Right ventricle myocardium inferior (tissue), 1 donor: ENCODE measurements around the gene NUP88. TPM values are rescaled to one million over a fixed set of nuclear protein-coding genes. Genes with fewer than 3 reads are reported as not detected.

ENCODE experiments used
- ATAC-seq: fragments of 200-7000 bp; cut with Tn5 transposase; one replicate; pipeline ENCODE4 v1.9.1; 2020; ENCODE audit warnings: mild to moderate bottlenecking, moderate library complexity
- DNase-seq: peaks from one replicate; pipeline ENCODE4 v3.0.0; 2021; ENCODE audit errors: missing footprints
- intact Hi-C: fragments of 100-400 bp; cut with DNase I; formaldehyde crosslinking; loops from one replicate; pipeline ENCODE4 v1.11.0; 2022
- total RNA-seq: library from RNA; stranded (reverse); fragmentation: NEBNext Ultra II Directional; extraction: Animal tissue kit (Norgen Biotek cat#: 25700); gene quantifications from one replicate; pipeline ENCODE4 v1.2.1, GENCODE V29; 2021
- donor health status: DM: no; HTN: yes; CAD: no; lungs with severe emphysema.

NUP88 gene
- total RNA-seq, 1 donor from 2014 or later, result 34.2 TPM

GRCh38 chr17:5425826-5426225, 6.4 kb upstream of the NUP88 start:
- intact Hi-C loops, result no loop called here
- ATAC-seq, result no peak
- no peak for DNase-seq

GRCh38 chr17:5424909-5425308, 5.4 kb upstream of the NUP88 start:
- ATAC-seq (no peak), DNase-seq (no peak)
- intact Hi-C loops, result no loop called here

GRCh38 chr17:5422505-5422904, 3.0 kb upstream of the NUP88 start:
- intact Hi-C loops, result no loop called here
- ATAC-seq (no peak), DNase-seq (no peak)

GRCh38 chr17:5419959-5420653, 644 bp upstream of the NUP88 start, which contains the start of gene RPAIN:
RPAIN (plus strand) TSS chr17:5420182; CDS start chr17:5420211, 29 bp downstream.
- DNase-seq (peak; percentile 92), ATAC-seq (peak; percentile 91)
- intact Hi-C loops, result no loop called here

- intact Hi-C loops, result no loop called here
- DNase-seq, result no peak
- no peak for ATAC-seq
Measured at GRCh38 chr17:5418858-5419355, 555 bp downstream of the NUP88 start.

- DNase-seq (no peak), ATAC-seq (no peak)
- intact Hi-C loops, result no loop called here
Measured at GRCh38 chr17:5416901-5417300, 2.6 kb downstream of the NUP88 start.

- intact Hi-C loops, result no loop called here
- DNase-seq, result no peak
- no peak for ATAC-seq
Measured at GRCh38 chr17:5413682-5414081, 5.8 kb downstream of the NUP88 start.

GRCh38 chr17:5410594-5411272, 8.7 kb downstream of the NUP88 start:
- intact Hi-C loops, result no loop called here
- DNase-seq (no peak), ATAC-seq (no peak)

- intact Hi-C loops, result loop anchor here (10.0 kb wide), 1 partner anchor 53 kb away; no protein-coding TSS in a partner anchor
- DNase-seq (no peak), ATAC-seq (no peak)
Measured at GRCh38 chr17:5408186-5408585, 11.3 kb downstream of the NUP88 start.

GRCh38 chr17:5405400-5405799, 14.1 kb downstream of the NUP88 start:
- DNase-seq (no peak), ATAC-seq (no peak)
- intact Hi-C loops, result loop anchor here (10.0 kb wide), 1 partner anchor 51 kb away; no protein-coding TSS in a partner anchor

- intact Hi-C loops, result loop anchor here (10.0 kb wide), 1 partner anchor 45 kb away; no protein-coding TSS in a partner anchor
- DNase-seq (no peak), ATAC-seq (no peak)
Measured at GRCh38 chr17:5399767-5400166, 19.7 kb downstream of the NUP88 start.

- ATAC-seq, result no peak
- no peak for DNase-seq
- intact Hi-C loops, result no loop called here
Measured at GRCh38 chr17:5396612-5397011, 22.9 kb downstream of the NUP88 start.

- DNase-seq, result no peak
- intact Hi-C loops, result no loop called here
- no peak for ATAC-seq
Measured at GRCh38 chr17:5391678-5392077, 27.8 kb downstream of the NUP88 start.

- intact Hi-C loops, result no loop called here
- ATAC-seq (no peak), DNase-seq (no peak)
Measured at GRCh38 chr17:5381542-5381941, 37.9 kb downstream of the NUP88 start.

GRCh38 chr17:5380491-5381135, 38.8 kb downstream of the NUP88 start:
- ATAC-seq, result no peak
- DNase-seq, result no peak
- intact Hi-C loops, result no loop called here

GRCh38 chr17:5379351-5380107, 39.9 kb downstream of the NUP88 start:
- intact Hi-C loops, result no loop called here
- DNase-seq (no peak), ATAC-seq (no peak)

GRCh38 chr17:5378566-5379207, 40.8 kb downstream of the NUP88 start:
- ATAC-seq, result no peak
- DNase-seq, result no peak
- intact Hi-C loops, result no loop called here

GRCh38 chr17:5373112-5373511, 46.4 kb downstream of the NUP88 start:
- intact Hi-C loops, result no loop called here
- ATAC-seq, result no peak
- no peak for DNase-seq

GRCh38 chr17:5370411-5370810, 49.1 kb downstream of the NUP88 start:
- DNase-seq, result no peak
- intact Hi-C loops, result no loop called here
- no peak for ATAC-seq
